Body of pancreas (tissue), 4 donors: Measurements from ENCODE around the gene DYNLT2. TPM values are rescaled to one million over a fixed set of nuclear protein-coding genes. Genes with fewer than 3 reads are reported as not detected.

ENCODE experiments used
- ATAC-seq: fragments of 150-250 bp; one replicate; pipeline ENCODE4 v1.9.1; 2016
- DNase-seq, 4 donors: peaks; one replicate each; pipeline ENCODE4 v3.0.0-alpha.2; 2019
- H3K27ac ChIP-seq, 4 donors: fragments of 200-600 bp; sonication (generic); 1 replicate in 3 of 4; 2 replicates in 1 of 4; pipeline versions ENCODE4 v1.5.1 to v1.6.1; 2016 to 2019; ENCODE audit warnings: mild to moderate bottlenecking in 1 of 4, mixed read lengths in 1 of 4, moderate library complexity in 1 of 4
- H3K27me3 ChIP-seq, 2 donors: fragments of 200-600 bp; sonication (generic); one replicate each; pipeline ENCODE4 v1.6.0; 2016; ENCODE audit warnings: mild to moderate bottlenecking in 1 of 2
- H3K36me3 ChIP-seq, 2 donors: fragments of 200-600 bp; sonication (generic); replicated peaks in 1 of 2; 2 replicates each; pipeline ENCODE4 v1.5.1; 2016; ENCODE audit warnings: low read depth in 2 of 2; ENCODE audit not compliant: insufficient read depth in 1 of 2
- H3K4me1 ChIP-seq: fragments of 200-600 bp; sonication (generic); one replicate; pipeline ENCODE4 v1.6.0; 2016
- H3K4me3 ChIP-seq, 2 donors: fragments of 200-600 bp; sonication (generic); 1 replicate in 1 of 2; 2 replicates in 1 of 2; pipeline ENCODE4 v1.5.1; 2016 to 2019
- H3K9me3 ChIP-seq, 3 donors: fragments of 200-600 bp; sonication (generic); 1 replicate in 2 of 3; 2 replicates in 1 of 3; pipeline ENCODE4 v1.5.1; 2016
- POLR2A ChIP-seq, 3 donors: fragments of 450-650 bp; IDR thresholded peaks; one replicate each; pipeline ENCODE4 v1.6.1; 2016; ENCODE audit warnings: antibody characterized with exemption in 3 of 3, mild to moderate bottlenecking in 2 of 3
- WGBS, 2 donors: methylation state at CpG; one replicate each; pipeline ENCODE4 v1.1.5; 2017; 5-methylcytosine and 5-hydroxymethylcytosine counted together
- intact Hi-C: fragments of 100-400 bp; cut with DNase I; formaldehyde crosslinking; loops from one replicate; pipeline ENCODE4 v1.15.1; 2023
- total RNA-seq, 2 donors: library from RNA; depleted of rRNA; stranded (reverse); fragments of >200 nt; gene quantifications; one replicate each; pipeline ENCODE4 v1.1.0, GENCODE V29; 2016
- TF ChIP-seq, protein P1 (sequence below), 7 experiments: fragments of 450-650 bp in 4 of 7; fragments of 200-600 bp in 3 of 7; sonication (generic) in 3 of 7; IDR thresholded peaks; one replicate each; pipeline ENCODE4 v1.5.1; 2016 to 2019; ENCODE audit warnings: antibody characterized with exemption in 7 of 7

The DYNLT2 gene
- total RNA-seq, 2 donors from 2014 or later = 1.3 to 3.6 TPM

DNA sequence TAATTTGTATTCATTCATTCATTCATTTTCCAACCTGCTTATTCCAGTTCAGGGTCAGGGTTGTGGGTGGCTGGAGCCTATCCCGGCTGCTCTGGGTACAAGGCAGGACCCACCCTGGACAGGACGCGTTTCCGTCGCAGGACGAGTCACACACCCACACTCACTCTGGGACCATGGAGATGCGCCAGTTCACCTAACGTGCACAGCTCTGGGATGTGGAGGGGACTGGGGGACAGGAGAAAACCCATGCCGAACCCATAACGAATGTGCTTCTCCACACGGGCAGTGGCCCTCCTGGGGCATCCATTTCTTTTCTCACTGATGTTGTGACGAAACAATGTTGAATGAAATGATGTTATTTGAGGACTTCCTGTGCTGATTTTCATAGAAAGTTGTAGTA lies 26.5 kb upstream of the DYNLT2 start:
- TF ChIP-seq, protein P1, sequence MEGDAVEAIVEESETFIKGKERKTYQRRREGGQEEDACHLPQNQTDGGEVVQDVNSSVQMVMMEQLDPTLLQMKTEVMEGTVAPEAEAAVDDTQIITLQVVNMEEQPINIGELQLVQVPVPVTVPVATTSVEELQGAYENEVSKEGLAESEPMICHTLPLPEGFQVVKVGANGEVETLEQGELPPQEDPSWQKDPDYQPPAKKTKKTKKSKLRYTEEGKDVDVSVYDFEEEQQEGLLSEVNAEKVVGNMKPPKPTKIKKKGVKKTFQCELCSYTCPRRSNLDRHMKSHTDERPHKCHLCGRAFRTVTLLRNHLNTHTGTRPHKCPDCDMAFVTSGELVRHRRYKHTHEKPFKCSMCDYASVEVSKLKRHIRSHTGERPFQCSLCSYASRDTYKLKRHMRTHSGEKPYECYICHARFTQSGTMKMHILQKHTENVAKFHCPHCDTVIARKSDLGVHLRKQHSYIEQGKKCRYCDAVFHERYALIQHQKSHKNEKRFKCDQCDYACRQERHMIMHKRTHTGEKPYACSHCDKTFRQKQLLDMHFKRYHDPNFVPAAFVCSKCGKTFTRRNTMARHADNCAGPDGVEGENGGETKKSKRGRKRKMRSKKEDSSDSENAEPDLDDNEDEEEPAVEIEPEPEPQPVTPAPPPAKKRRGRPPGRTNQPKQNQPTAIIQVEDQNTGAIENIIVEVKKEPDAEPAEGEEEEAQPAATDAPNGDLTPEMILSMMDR (IDR thresholded peaks at IDR 0.05) = no peak
- TF ChIP-seq POLR2A (IDR thresholded peaks at IDR 0.05) = no peak
- ATAC-seq (no peak), DNase-seq (no peak)
- intact Hi-C loops = no loop called here
- Histone ChIP-seq H3K9me3 (no peaks in the 10 kb centered on the region), H3K36me3 (peaks cover 0 to 9% of the 10 kb centered on the region in 2 donors), H3K4me3 (no peak overlapping the region), H3K4me1 (no peaks in the 10 kb centered on the region), H3K27me3 (no peaks in the 10 kb centered on the region), H3K27ac (no peak overlapping the region)
- 91% methylated on average over 12 of the region's 12 CpGs for WGBS, 2 donors

DNA sequence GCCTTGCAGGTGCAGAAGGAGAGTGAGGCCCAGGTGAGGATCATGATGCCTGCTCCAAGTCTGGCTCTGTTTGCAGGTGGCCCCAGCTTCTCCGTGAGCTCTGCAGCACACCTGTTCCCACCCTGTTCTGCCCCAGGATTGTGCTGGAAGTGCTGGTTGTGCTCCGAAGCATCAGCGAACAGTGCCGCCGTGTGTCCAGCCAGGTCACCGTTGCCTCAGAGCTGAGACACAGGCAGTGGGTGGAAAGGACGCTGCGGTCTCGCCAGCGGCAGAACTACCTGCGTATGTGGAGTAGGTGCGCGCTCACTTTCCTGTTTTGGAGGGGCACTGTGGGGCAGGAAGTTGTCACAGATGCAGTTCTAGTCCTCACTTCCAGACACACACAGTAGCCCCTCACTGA lies 25.0 kb upstream of the DYNLT2 start:
- no peaks in the 10 kb centered on the region for H3K27me3 ChIP-seq
- no peaks in the 10 kb centered on the region for H3K9me3 ChIP-seq
- H3K4me1 ChIP-seq = no peaks in the 10 kb centered on the region
- H3K36me3 ChIP-seq = peaks cover 0 to 14% of the 10 kb centered on the region in 2 donors
- no peak overlapping the region for H3K4me3 ChIP-seq
- DNase-seq (no peak), ATAC-seq (no peak)
- intact Hi-C loops = no loop called here
- 93 to 100% methylated on average over 3 to 13 of the region's 13 CpGs for WGBS, 2 donors
- H3K27ac ChIP-seq = no peak overlapping the region
- TF ChIP-seq, protein P1 (IDR thresholded peaks at IDR 0.05) = no peak
- no peak for TF ChIP-seq POLR2A (IDR thresholded peaks at IDR 0.05)

DNA sequence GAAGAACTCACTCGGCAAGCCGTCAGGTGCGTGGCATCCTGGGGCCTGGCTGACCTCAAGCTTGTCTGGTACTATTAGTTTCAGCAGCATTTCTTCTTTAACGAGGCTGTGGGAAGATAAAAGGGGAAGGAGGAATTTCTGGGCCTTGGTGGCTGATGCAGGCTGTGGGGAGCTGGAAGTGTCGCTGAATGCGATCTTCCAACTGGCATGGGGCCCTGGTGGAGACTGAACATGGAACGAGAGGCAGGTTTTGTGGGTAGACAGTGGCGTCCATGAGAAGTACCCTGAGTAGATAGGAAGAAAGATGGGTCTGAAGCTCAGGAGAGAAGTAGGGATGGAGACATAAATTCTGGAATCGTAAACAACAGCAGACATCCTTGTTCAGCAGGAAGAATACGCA lies 23.9 kb upstream of the DYNLT2 start:
- ATAC-seq = no peak
- DNase-seq = no peak
- intact Hi-C loops = no loop called here

DNA sequence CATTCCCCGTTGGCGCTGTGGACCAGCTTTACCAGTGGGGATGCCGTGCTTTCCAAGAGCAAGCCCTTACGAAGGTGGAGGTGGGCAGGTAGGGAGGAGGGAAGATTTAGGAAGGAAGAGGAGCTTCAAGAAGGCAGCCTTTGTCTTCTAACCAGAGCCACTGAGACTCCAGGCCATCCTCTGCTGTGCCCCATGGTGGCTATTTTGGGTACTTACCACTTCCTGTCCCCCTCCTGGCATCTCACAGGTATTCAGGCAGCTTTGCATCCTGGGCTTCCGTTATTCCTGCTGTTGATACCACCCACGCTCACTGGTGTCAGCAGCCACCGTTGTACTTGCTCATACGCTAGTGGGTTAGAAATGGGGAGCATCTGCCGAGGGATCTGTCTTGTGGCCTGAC lies 23.0 kb upstream of the DYNLT2 start:
- Histone ChIP-seq H3K9me3 (no peaks in the 10 kb centered on the region), H3K27ac (no peak overlapping the region), H3K4me1 (no peaks in the 10 kb centered on the region), H3K36me3 (peaks cover 0 to 14% of the 10 kb centered on the region in 2 donors), H3K27me3 (no peaks in the 10 kb centered on the region), H3K4me3 (no peak overlapping the region)
- DNase-seq (no peak), ATAC-seq (no peak)
- 92 to 96% methylated on average over 8 to 9 of the region's 9 CpGs for WGBS, 2 donors
- intact Hi-C loops = no loop called here
- no peak for TF ChIP-seq POLR2A (IDR thresholded peaks at IDR 0.05)
- TF ChIP-seq, protein P1 (IDR thresholded peaks at IDR 0.05) = no peak

More for the DNA sequence above, 23.9 kb upstream of the DYNLT2 start:
- no peaks in the 10 kb centered on the region for H3K4me1 ChIP-seq
- peaks cover 0 to 14% of the 10 kb centered on the region in 2 donors for H3K36me3 ChIP-seq
- TF ChIP-seq, protein P1 (IDR thresholded peaks at IDR 0.05) = no peak
- no peak for TF ChIP-seq POLR2A (IDR thresholded peaks at IDR 0.05)
- WGBS, 2 donors = 85 to 92% methylated on average over 10 of the region's 10 CpGs
- no peak overlapping the region for H3K4me3 ChIP-seq
- no peaks in the 10 kb centered on the region for H3K27me3 ChIP-seq
- H3K27ac ChIP-seq = no peak overlapping the region
- H3K9me3 ChIP-seq = no peaks in the 10 kb centered on the region

DNA sequence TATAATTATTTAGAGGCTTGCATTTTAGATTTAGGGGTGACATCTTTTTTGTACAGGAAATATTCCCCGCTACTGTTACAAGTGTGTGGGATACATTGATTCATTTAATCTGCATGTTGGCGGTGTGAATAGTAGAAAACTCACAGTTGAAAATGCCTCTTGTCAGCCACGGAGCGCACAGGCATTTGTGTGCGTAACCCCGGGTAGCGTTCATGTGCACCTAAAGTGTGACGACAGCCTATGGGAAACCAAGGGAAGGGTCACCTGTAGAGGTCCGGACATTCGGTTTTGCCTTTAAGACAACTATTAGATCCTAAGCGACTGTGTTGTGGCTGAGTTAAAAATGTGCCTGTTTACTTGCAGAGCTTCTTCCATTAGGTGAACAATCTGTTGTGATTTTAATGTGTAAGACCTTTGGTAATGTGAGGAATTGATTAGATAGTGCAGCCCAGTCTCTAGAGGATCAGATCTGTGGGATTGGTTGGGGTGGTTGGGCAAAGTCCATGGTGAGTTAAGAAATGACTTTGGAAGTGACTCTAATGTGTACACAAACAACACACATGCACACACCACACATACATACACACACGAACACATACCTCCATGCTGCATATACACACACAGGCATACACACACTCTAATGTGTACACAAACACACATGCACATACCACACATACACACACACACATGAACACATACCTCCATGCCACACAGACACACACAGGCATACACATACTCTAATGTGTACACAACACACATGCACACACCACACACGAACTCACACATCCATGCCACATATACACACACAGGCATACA lies 15.8 kb upstream of the DYNLT2 start:
- Histone ChIP-seq H3K4me3 (no peak overlapping the region), H3K4me1 (no peaks in the 10 kb centered on the region), H3K27ac (no peak overlapping the region), H3K27me3 (no peaks in the 10 kb centered on the region), H3K36me3 (peaks cover 0 to 11% of the 10 kb centered on the region in 2 donors), H3K9me3 (no peaks in the 10 kb centered on the region)
- intact Hi-C loops = no loop called here
- DNase-seq (no peak), ATAC-seq (no peak)
- WGBS, 2 donors = 84 to 92% methylated on average over 13 of the region's 13 CpGs
- TF ChIP-seq POLR2A (IDR thresholded peaks at IDR 0.05) = no peak
- TF ChIP-seq, protein P1 (IDR thresholded peaks at IDR 0.05) = peak in 1 of 7 experiments; percentile 35
